ENCODE results near the gene FBF1. TPM values are rescaled to one million over a fixed set of nuclear protein-coding genes. Genes with fewer than 3 reads are reported as not detected.

The FBF1 gene
- total and polyA plus RNA-seq, 2 of the 4 experiments (the other 2 are of a cell fraction) = 4.5 to 8.0 TPM

- DNase-seq (peak; percentile 31), ATAC-seq (ENCODE audit: low read depth) (peak; percentile 37; the same call in 1 of the 2 replicates)
- H4K8ac ChIP-seq (ENCODE audit: low read depth in 2 of 2, low read length in 2 of 2) = no peak overlapping the region
- H4K91ac ChIP-seq (ENCODE audit: insufficient read depth, low read depth, low read length) = no peak overlapping the region
- TF ChIP-seq USF2 (IDR thresholded peaks at IDR 0.05; ENCODE audit: low read depth, low read length) (no peak), FOS (IDR thresholded peaks at IDR 0.05; ENCODE audit: low read depth, low read length) (no peak), NFE2L2 (IDR thresholded peaks at IDR 0.05; ENCODE audit: low read depth, low read length) (no peak), CHD1 (IDR thresholded peaks at IDR 0.05; ENCODE audit: low read depth, low read length) (no peak), CEBPB (IDR thresholded peaks at IDR 0.05; ENCODE audit: low read depth, low read length) (no peak), RCOR1 (IDR thresholded peaks at IDR 0.05; ENCODE audit: insufficient replicate concordance, low read length) (no peak), BHLHE40 (IDR thresholded peaks at IDR 0.05; ENCODE audit: low read depth, low read length) (no peak), RAD21 (IDR thresholded peaks at IDR 0.05; ENCODE audit: low read length) (no peak), RFX5 (IDR thresholded peaks at IDR 0.05; ENCODE audit: low read depth, low read length) (no peak), MAFK (IDR thresholded peaks at IDR 0.05; ENCODE audit: low read depth, low read length) (no peak), CTCF (conservative IDR thresholded peaks at IDR 0.05; ENCODE audit: low read depth, low read length) (no peak), ELK1 (IDR thresholded peaks at IDR 0.05; ENCODE audit: borderline replicate concordance, low read depth, low read length) (no peak), MXI1 (IDR thresholded peaks at IDR 0.05; ENCODE audit: borderline replicate concordance, low read depth, low read length) (no peak), SMC3 (IDR thresholded peaks at IDR 0.05; ENCODE audit: low read depth, low read length) (no peak), MAZ (IDR thresholded peaks at IDR 0.05; ENCODE audit: borderline replicate concordance, low read depth, low read length) (no peak), POLR2A (IDR thresholded peaks at IDR 0.05; ENCODE audit: low read depth, low read length) (no peak)
- H3K27me3 ChIP-seq (ENCODE audit: control insufficient read depth, insufficient read depth, low read length) = no peaks in the 10 kb centered on the region
- H2AK5ac ChIP-seq (ENCODE audit: low read depth, low read length) = no peak overlapping the region
- no peak overlapping the region for H3K14ac ChIP-seq (replicated peaks; ENCODE audit: low read depth, low read length)
- no peak overlapping the region for H4K5ac ChIP-seq (ENCODE audit: low read depth, low read length)
- no peak overlapping the region for H2BK5ac ChIP-seq (ENCODE audit: low read depth, low read length, poor library complexity, severe bottlenecking)
- ChIA-PET CTCF (no interaction called here), POLR2A (ENCODE audit: unreplicated experiment) (no interaction called here)
- H2BK20ac ChIP-seq (ENCODE audit: low read depth, low read length) = no peak overlapping the region
- no peak overlapping the region for H3K56ac ChIP-seq (ENCODE audit: extremely low read depth, insufficient read depth, low read length)
- H3K4me3 ChIP-seq (ENCODE audit: insufficient read depth, low read depth, low read length) = no peak overlapping the region
- no peaks in the 10 kb centered on the region for H3K9me3 ChIP-seq (ENCODE audit: control insufficient read depth, insufficient read depth, low read length)
- H3K9ac ChIP-seq (ENCODE audit: low read depth, low read length) = no peak overlapping the region
- no peaks in the 10 kb centered on the region for H3K9me1 ChIP-seq (ENCODE audit: insufficient read depth, low read length)
- in situ Hi-C loops (cut with MboI; ENCODE audit: low sequenced_read_pairs) = no loop called here
- no peaks in the 10 kb centered on the region for H3K79me1 ChIP-seq (ENCODE audit: low read depth in 1 of 2, low read length in 2 of 2)
- BruUV-seq (replicated peaks) = no TSS peak
- no peak overlapping the region for H2AK9ac ChIP-seq (replicated peaks; ENCODE audit: low read depth, low read length, poor library complexity)
- H3K27ac ChIP-seq (ENCODE audit: insufficient read depth, low read length) = no peak overlapping the region
- WGBS, 2 experiments (ENCODE audit: extremely low coverage in 2 of 2, insufficient read length in 1 of 2) = no CpG with 5 or more reads among the region's 4 CpGs
- intact Hi-C loops (cut with micrococcal nuclease) = no loop called here
- no peak overlapping the region for H3K4me2 ChIP-seq (ENCODE audit: low read depth, low read length)
- dilution Hi-C loops (cut with HindIII; ENCODE audit: low sequenced_read_pairs, unreplicated experiment) = no loop called here
- no peak overlapping the region for H3K4ac ChIP-seq (ENCODE audit: low read depth, low read length)
- H2BK15ac ChIP-seq (ENCODE audit: low read depth, low read length) = no peak overlapping the region
- no peak overlapping the region for H2AFZ ChIP-seq (replicated peaks; ENCODE audit: low read length, poor library complexity)
- no peak overlapping the region for H3K23ac ChIP-seq (ENCODE audit: low read depth, low read length)
- no peak overlapping the region for H3K18ac ChIP-seq (ENCODE audit: low read depth, low read length)
- H3K4me1 ChIP-seq (ENCODE audit: control insufficient read depth, insufficient read depth, low read length) = no peaks in the 10 kb centered on the region; the same call in 1 of the 2 replicates
- peaks cover 2% of the 10 kb centered on the region; the same call in 1 of the 2 replicates for H3K36me3 ChIP-seq (ENCODE audit: control insufficient read depth, insufficient read depth, low read length)
- H2BK120ac ChIP-seq (ENCODE audit: low read depth, low read length) = no peak overlapping the region
- no peaks in the 10 kb centered on the region for H4K20me1 ChIP-seq (ENCODE audit: insufficient read depth, low read length)
Observed at GRCh38 chr17:75933808-75934207, 7.0 kb downstream of the FBF1 start.
